Stimulated activated CD8-positive, alpha-beta memory T cell treated with anti-CD3 and anti-CD28 coated beads, Interleukin-15, amount 100 ng/mL, for 24 hours (primary cell): ENCODE data around the gene SPHKAP.
"Not testable (repeated sequence)": the region's sequence is repeated elsewhere in the genome, so short reads cannot be mapped to it uniquely, and the experiment has no call there.

Source experiments
- DNase-seq: peaks from one replicate; pipeline ENCODE4 v3.0.0-alpha.2; 2020; ENCODE audit warnings: low read depth

SPHKAP gene

DNA sequence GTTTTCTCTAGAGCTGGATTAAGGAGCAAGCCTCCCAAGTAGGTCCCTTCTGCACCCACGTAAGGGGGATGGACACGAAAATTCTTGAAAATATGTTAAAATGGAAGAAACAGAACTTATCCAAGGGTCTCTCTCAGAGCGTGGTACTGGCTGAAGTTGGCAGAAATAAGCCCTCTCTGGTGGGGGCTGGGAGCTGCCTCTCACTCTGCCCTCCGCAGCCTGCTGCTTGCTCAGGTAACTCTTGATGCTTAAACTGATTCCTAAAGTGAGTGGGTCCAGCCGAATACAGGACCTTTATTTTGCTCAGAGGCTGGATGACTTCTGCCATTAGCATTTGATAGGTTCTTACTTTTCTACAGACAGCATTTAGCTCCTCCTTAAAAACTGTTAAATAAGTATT, 78.1 kb downstream of the SPHKAP start:
- DNase-seq: no peak

DNA sequence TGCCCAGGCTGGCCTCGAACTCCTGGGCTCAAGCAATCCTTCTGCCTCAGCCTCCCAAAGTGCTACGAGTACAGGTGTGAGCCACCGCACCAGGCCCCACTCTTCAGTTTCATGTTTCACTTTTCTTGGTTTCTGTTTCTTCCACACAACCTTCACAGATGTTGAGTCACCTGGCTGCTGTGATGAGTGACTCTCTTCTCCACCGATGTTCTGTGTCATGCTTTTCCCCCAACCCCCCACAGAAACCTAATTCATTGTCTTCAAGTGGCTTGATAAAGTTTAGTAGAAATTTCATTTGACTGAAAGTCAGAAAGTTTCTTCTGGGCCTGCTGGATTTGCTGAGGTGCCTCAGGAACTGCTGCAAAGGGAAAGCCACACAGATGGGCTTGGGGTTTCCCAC, 78.5 kb downstream of the SPHKAP start:
- no peak for DNase-seq

GRCh38 chr2:228094377-228094921, 87.0 kb downstream of the SPHKAP start:
- no peak for DNase-seq

DNA sequence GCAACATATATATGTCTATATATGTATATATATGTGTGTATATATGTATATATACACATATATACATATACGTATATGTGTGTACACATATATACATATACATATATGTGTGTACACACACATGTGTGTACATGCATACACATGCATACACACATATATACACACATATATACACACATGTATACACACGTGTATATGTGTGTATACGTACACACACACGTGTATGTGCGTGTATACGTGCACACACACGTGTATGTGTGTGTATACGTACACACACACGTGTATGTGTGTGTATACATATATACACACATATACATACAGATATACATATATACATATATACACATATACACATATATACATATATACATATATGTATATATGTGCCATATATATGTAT, 89.4 kb downstream of the SPHKAP start:
- no peak for DNase-seq

DNA sequence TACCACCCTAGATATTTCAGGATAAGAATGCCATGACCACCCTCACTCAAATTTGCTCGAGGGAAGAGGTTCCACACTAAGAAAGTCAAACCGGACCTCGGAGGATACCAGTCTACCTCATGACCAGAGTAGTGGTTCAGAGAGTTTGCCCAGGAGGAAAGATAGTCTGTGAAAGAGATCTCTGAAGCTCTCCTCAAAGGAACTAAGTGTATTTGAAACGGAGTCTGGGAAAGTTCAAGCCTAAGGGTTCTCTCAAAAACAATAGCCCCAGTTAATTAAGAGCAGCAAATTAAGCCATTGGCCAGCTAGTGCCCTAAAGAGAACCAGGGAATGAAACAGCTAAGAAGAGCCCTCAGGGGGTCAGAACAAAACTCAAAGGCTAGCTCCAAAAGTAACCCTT, 94.9 kb downstream of the SPHKAP start:
- no peak for DNase-seq

- no peak for DNase-seq
Observed at GRCh38 chr2:228084717-228085116, 96.8 kb downstream of the SPHKAP start.

DNA sequence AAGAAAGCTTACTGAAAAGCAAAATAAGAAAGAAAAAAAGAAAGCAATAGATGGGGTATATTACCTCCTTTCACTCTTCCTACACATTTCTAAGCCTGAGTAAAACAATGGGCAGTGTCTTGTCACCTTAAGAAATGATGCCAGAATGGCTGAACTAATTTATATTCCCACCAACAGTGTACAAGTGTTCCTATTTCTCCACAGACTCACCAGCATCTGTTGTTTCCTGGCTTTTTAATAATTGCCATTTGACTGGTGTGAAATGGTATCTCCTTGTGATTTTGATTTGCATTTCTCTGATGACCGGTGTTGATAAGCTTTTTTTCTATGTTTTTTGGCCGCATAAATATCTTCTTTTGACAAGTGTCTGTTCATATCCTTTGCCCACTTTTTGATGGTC, 98.4 kb downstream of the SPHKAP start:
- no peak for DNase-seq

DNA sequence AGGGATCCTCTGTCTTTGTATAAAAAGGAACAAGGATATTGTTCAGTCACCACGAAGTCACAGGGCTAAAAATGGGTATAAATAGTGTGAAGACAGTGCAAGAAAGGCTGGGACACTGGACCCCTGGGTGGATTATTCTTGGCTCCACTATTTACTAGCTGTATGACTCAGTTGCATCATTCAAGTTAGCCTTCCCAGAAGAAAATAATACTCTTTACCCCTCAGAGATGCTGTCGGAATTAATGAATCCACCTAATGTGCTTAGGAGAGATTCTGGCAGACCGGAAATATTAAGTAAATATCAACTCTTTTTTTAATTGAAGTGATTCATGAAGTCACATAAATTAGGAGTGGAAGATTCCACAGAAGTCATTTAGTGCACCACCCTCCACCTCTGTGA, 98.9 kb downstream of the SPHKAP start:
- no peak for DNase-seq

GRCh38 chr2:228079194-228079593, 102.3 kb downstream of the SPHKAP start:
- DNase-seq: no peak

- not testable (repeated sequence) for DNase-seq
Observed at GRCh38 chr2:228076695-228077094, 104.8 kb downstream of the SPHKAP start.

DNA sequence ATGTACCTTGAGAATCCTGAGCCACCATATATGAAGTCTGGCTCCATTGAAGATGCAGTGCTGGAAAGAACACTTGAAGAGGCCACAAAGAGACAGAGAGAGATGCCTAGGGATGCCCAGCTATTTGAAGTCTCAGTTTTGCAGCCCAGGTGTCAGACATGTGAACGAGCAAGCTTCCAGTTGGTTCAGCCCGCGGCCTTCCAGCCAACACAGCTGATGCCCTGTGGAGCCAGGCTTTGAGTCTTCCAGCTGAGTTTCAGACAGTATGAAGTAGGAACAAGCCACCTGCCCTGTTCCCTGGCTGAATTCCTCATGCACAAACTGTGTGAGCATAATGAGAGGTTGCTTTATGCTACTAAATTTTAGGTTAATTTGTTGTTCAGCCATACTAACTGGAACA, 108.8 kb downstream of the SPHKAP start:
- no peak for DNase-seq

- no peak for DNase-seq
Observed at GRCh38 chr2:228067309-228067708, 114.2 kb downstream of the SPHKAP start.

- no peak for DNase-seq
Observed at GRCh38 chr2:228066126-228066798, 115.2 kb downstream of the SPHKAP start.

GRCh38 chr2:228065686-228066085, 115.8 kb downstream of the SPHKAP start:
- no peak for DNase-seq

DNA sequence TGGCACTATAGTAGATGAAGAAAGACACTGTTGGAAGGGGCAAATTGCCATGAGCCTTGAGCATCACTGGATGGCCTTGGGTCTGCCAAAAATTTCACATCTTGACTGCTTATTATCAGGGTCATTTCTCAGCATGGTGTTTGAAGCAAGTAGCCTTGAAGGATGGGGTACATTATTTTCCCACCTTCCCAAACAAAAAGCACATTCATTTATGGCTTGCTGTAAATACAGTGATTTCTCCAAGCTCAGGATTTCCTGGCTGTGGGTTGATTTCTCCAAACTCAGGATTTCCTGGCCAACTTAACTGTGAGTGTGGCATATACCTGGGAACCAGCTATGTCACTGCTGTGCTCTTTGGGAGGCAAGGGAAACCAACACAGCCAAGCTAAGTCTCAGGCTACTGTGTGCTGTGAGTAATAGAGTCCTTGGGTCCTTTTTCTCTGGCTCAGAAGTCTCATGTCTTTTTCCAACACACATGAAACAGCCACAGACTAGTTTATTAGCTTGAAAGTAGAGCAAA, 116.6 kb downstream of the SPHKAP start:
- no peak for DNase-seq

- no peak for DNase-seq
Observed at GRCh38 chr2:228064024-228064423, 117.5 kb downstream of the SPHKAP start.

- DNase-seq: no peak
Observed at GRCh38 chr2:228063558-228063957, 117.9 kb downstream of the SPHKAP start.

- DNase-seq: no peak
Observed at GRCh38 chr2:228059735-228060134, 121.8 kb downstream of the SPHKAP start.

DNA sequence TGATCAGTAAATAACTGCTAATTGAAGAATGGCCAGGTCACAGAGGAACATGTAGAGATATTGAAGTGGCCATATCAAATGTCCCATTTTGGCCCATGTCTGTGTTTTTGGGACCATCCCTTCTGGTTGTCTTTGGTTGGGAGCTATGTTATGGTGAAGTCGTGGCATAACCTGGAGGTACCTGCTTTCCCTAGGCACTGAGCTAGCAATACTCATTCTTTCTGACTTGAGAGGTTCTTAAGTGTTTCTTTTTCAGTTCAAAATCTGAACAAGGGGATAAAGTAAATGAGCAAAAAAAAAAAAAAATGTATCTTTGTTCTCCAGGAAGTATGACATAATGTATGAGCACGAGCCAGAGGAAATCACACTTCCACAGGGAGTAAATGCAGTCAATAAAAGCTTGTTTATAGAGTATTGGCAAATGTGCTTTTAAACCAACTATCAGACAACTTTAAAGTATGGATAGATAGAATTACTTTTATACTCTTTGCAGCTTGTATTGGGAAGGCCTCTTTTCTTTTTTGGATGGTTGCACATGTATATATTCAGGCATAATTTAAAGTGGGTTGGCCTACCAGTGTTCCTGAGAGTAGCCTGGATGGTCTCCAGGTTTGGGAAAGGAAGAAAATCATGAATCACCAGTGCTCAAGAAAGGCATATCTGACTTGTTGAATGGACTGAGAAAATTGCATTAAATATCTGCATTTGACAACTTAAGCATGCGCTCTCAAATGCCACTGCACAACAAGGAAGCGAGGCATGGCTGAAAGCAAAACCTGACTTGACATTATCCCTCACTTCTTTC, 125.0 kb downstream of the SPHKAP start:
- DNase-seq: no peak

GRCh38 chr2:228048838-228049490, 132.5 kb downstream of the SPHKAP start:
- DNase-seq: no peak

DNA sequence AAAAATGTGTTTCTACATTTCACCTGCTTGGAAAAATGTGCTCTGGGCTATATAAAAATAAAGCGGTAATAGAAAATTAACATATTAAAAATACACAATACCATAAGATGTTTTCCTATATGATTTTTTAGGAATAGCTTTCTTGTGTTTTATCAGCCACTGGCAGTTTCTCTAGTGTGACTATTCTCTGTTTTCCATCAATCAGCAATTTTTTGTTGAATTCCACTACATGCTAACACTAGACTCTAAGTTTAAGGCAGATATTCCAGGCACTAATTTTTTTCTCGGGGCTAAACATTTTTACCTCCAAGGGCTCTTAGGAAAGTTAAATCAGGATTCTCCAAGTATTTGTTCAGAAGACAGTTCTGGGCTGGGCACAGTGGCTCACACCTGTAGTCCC, 140.5 kb downstream of the SPHKAP start:
- no peak for DNase-seq

- DNase-seq: no peak
Observed at GRCh38 chr2:228039752-228040534, 141.5 kb downstream of the SPHKAP start.
